ENCODE results near the gene POLRMT. TPM values are rescaled to one million over a fixed set of nuclear protein-coding genes. Genes with fewer than 3 reads are reported as not detected.
"Not testable (repeated sequence)": the region's sequence is repeated elsewhere in the genome, so short reads cannot be mapped to it uniquely, and the experiment has no call there.

The POLRMT gene
- total and polyA plus RNA-seq, 2 experiments from 2014 or later = 98.0 to 148 TPM

GRCh38 chr19:621819-622218, 11.5 kb downstream of the POLRMT start:
- H3K4me3 Mint-ChIP-seq = no peak overlapping the region
- Histone ChIP-seq H3K9me2 (ENCODE audit: insufficient read depth) (no peaks in the 10 kb centered on the region), H4K20me1 (replicated peaks; ENCODE audit: insufficient read depth) (peaks cover 9% of the 10 kb centered on the region; the same call in 1 of the 2 replicates), H3K27ac (ENCODE audit: low read depth) (no peak overlapping the region), H3K79me2 (replicated peaks; ENCODE audit: insufficient read depth) (peaks cover under 1% of the 10 kb centered on the region), H3F3A (replicated peaks; ENCODE audit: low read depth) (0 out of 2 replicates have a peak, but pooled peaks cover 5% of the 10 kb centered on the region), H3K4me3 (no peak overlapping the region), H2AFZ (no peak overlapping the region), H3K27me3 (ENCODE audit: insufficient read depth) (no peaks in the 10 kb centered on the region), H3K36me3 (ENCODE audit: insufficient read depth) (no peaks in the 10 kb centered on the region), H3K4me2 (no peak overlapping the region), H3K4me1 (ENCODE audit: insufficient read depth) (no peaks in the 10 kb centered on the region)
- DNase-seq (ENCODE audit: low spot score) = no peak
- TF ChIP-seq ZNF331 (CRISPR knock-in tag; IDR thresholded peaks at IDR 0.05; ENCODE audit: low read depth) = no peak
- no peak for TF ChIP-seq REST (IDR thresholded peaks at IDR 0.05; ENCODE audit: unreplicated experiment)
- no peak for TF ChIP-seq EZH2phosphoT487 (IDR thresholded peaks at IDR 0.05; ENCODE audit: unreplicated experiment)
- no peak for TF ChIP-seq ETS1 (IDR thresholded peaks at IDR 0.05)
- TF ChIP-seq EZH2 (IDR thresholded peaks at IDR 0.05; ENCODE audit: low read depth, unreplicated experiment) = no peak
- no peak for TF ChIP-seq ZNF114 (CRISPR knock-in tag; IDR thresholded peaks at IDR 0.05)
- no peak for TF ChIP-seq STAT1 (IDR thresholded peaks at IDR 0.05; ENCODE audit: unreplicated experiment)
- TF ChIP-seq, protein P1, sequence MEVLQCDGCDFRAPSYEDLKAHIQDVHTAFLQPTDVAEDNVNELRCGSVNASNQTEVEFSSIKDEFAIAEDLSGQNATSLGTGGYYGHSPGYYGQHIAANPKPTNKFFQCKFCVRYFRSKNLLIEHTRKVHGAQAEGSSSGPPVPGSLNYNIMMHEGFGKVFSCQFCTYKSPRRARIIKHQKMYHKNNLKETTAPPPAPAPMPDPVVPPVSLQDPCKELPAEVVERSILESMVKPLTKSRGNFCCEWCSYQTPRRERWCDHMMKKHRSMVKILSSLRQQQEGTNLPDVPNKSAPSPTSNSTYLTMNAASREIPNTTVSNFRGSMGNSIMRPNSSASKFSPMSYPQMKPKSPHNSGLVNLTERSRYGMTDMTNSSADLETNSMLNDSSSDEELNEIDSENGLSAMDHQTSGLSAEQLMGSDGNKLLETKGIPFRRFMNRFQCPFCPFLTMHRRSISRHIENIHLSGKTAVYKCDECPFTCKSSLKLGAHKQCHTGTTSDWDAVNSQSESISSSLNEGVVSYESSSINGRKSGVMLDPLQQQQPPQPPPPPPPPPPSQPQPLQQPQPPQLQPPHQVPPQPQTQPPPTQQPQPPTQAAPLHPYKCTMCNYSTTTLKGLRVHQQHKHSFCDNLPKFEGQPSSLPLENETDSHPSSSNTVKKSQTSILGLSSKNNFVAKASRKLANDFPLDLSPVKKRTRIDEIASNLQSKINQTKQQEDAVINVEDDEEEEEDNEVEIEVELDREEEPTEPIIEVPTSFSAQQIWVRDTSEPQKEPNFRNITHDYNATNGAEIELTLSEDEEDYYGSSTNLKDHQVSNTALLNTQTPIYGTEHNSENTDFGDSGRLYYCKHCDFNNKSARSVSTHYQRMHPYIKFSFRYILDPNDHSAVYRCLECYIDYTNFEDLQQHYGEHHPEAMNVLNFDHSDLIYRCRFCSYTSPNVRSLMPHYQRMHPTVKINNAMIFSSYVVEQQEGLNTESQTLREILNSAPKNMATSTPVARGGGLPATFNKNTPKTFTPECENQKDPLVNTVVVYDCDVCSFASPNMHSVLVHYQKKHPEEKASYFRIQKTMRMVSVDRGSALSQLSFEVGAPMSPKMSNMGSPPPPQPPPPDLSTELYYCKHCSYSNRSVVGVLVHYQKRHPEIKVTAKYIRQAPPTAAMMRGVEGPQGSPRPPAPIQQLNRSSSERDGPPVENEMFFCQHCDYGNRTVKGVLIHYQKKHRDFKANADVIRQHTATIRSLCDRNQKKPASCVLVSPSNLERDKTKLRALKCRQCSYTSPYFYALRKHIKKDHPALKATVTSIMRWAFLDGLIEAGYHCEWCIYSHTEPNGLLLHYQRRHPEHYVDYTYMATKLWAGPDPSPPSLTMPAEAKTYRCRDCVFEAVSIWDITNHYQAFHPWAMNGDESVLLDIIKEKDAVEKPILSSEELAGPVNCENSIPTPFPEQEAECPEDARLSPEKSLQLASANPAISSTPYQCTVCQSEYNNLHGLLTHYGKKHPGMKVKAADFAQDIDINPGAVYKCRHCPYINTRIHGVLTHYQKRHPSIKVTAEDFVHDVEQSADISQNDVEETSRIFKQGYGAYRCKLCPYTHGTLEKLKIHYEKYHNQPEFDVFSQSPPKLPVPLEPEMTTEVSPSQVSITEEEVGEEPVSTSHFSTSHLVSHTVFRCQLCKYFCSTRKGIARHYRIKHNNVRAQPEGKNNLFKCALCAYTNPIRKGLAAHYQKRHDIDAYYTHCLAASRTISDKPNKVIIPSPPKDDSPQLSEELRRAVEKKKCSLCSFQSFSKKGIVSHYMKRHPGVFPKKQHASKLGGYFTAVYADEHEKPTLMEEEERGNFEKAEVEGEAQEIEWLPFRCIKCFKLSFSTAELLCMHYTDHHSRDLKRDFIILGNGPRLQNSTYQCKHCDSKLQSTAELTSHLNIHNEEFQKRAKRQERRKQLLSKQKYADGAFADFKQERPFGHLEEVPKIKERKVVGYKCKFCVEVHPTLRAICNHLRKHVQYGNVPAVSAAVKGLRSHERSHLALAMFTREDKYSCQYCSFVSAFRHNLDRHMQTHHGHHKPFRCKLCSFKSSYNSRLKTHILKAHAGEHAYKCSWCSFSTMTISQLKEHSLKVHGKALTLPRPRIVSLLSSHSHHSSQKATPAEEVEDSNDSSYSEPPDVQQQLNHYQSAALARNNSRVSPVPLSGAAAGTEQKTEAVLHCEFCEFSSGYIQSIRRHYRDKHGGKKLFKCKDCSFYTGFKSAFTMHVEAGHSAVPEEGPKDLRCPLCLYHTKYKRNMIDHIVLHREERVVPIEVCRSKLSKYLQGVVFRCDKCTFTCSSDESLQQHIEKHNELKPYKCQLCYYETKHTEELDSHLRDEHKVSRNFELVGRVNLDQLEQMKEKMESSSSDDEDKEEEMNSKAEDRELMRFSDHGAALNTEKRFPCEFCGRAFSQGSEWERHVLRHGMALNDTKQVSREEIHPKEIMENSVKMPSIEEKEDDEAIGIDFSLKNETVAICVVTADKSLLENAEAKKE (CRISPR knock-in tag; IDR thresholded peaks at IDR 0.05) = no peak
- H3K4me1 Mint-ChIP-seq = peaks cover 2% of the 10 kb centered on the region; the same call in 2 of the 3 replicates
- no peak overlapping the region for H3K27ac Mint-ChIP-seq
- ATAC-seq = no peak
- H3K9me3 Mint-ChIP-seq = no peaks in the 10 kb centered on the region
- H3K27me3 Mint-ChIP-seq (ENCODE audit: insufficient read depth, low read depth, poor library complexity) = peaks cover 2% of the 10 kb centered on the region
- H3K36me3 Mint-ChIP-seq (ENCODE audit: low read depth) = peaks cover 49% of the 10 kb centered on the region

- not testable (repeated sequence) for H3K4me3 Mint-ChIP-seq; H3K4me3 ChIP-seq; H3F3A ChIP-seq (replicated peaks; ENCODE audit: low read depth); H4K20me1 ChIP-seq (replicated peaks; ENCODE audit: insufficient read depth); H3K4me1 ChIP-seq (ENCODE audit: insufficient read depth); H3K27ac ChIP-seq (ENCODE audit: low read depth); H3K27me3 Mint-ChIP-seq (ENCODE audit: insufficient read depth, low read depth, poor library complexity); H2AFZ ChIP-seq; H3K27me3 ChIP-seq (ENCODE audit: insufficient read depth); H3K36me3 ChIP-seq (ENCODE audit: insufficient read depth); H3K9me2 ChIP-seq (ENCODE audit: insufficient read depth); H3K4me2 ChIP-seq; H3K79me2 ChIP-seq (replicated peaks; ENCODE audit: insufficient read depth); H3K27ac Mint-ChIP-seq; H3K9me3 Mint-ChIP-seq; DNase-seq (ENCODE audit: low spot score); ATAC-seq; H3K4me1 Mint-ChIP-seq
- peaks cover 46% of the 10 kb centered on the region for H3K36me3 Mint-ChIP-seq (ENCODE audit: low read depth)
Measured at GRCh38 chr19:621191-621590, 12.1 kb downstream of the POLRMT start.
